GM18870 (cell line): ENCODE measurements around the gene SNED1.

ENCODE experiments used
- ATAC-seq: cut with Tn5 transposase; IDR thresholded peaks from one replicate; pipeline ENCODE4 v1.9.1; 2021; ENCODE audit warnings: moderate library complexity; ENCODE audit not compliant: unreplicated experiment

The SNED1 gene

DNA sequence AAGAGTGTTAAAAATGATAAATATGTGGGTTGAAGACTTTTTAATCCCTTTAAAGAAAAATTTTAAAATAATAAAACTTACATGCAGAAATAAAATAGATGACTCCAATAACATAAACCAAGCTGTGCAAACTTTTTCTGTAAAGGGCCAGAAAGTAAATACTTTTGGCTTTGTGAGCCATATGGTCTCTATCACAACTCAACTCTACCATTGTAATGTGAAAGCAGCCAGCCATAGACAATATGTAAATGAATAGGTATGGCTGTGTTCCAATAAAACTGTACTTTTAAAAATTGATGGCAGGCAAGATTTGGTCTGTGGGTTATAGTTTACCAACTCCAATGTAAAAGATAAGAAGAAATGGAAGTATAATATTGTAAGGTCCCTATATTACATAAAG lies 45.2 kb downstream of the SNED1 start:
- no peak for ATAC-seq

DNA sequence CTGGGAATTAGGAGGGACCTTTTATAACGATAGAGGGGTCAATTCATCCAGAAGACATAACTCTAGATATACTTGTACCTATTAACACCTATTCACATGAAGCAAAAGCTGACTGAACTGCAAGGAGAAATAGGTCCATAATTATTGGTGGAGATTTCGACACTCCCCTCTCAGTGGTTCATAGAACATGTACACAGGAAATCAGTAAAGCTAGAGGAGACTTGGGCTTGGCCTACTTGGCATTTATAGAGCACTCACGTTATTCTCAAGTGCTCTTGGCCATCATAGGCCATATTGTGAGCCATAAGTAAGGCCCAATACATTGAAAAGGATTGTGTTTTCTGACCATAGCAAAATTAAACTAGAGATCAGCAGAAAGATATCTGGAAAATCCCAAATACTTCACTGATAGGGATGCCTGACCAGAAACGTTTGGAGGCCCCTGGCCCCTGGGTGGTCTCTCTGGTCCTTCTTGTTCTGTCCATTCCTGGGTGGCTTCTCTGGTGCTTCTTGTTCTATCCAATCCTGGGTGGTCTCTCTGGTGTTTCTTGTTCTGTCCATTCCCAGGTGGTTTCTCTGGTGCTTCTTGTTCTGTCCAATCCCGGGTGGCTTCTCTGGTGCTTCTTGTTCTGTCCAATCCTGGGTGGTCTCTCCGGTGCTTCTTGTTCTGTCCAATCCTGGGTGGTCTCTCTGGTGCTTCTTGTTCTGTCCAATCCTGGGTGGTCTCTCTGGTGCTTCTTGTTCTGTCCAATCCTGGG lies 49.0 kb downstream of the SNED1 start:
- no peak for ATAC-seq

DNA sequence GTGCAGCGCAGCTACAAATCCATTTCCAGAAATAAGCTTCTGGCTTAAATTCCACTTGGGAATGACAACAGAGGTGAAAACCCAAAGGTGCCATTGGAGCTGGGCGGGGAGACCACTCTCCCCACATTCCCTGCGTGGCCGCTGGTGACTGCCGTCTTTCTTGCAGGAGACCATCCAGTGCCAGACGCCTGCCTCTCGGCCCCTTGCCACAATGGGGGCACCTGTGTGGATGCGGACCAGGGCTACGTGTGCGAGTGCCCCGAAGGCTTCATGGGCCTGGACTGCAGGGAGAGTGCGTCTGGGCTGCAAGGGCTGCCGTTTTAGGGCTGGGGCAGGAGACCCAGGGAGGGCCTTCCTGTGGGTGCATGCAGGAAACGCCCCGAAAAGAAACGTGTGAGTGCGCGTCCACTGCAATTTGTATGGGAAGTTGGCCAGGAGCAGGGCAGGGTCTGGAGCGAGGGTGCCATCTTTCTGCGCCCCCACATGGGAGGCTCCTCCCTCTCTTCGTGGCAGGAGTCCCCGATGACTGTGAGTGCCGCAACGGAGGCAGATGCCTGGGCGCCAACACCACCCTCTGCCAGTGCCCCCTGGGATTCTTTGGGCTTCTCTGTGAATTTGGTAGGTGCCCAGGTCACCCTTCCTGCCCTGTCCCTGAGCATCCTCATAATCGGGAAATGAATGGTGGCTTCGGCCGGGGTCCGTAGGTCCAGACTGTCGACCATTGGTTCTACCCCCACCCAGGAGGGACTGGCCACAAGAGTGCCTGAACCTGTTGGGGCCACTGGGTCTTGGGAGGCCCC lies 49.9 kb downstream of the SNED1 start:
- no peak for ATAC-seq

DNA sequence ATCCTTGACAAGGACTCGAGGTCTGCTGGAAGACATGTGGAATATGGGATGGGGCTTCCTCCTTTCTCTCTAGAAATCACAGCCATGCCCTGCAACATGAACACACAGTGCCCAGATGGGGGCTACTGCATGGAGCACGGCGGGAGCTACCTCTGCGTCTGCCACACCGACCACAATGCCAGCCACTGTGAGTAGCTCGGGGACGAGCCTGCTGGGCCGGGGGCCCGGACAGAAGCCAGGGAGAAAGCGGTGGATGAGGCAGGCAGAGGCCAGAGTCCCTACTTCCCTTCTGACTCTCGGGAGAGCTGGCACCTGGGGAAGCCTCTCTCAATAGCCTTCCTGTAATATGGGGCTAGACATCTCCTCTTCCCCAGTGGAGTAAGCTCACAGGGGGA lies 50.5 kb downstream of the SNED1 start:
- ATAC-seq, result no peak

DNA sequence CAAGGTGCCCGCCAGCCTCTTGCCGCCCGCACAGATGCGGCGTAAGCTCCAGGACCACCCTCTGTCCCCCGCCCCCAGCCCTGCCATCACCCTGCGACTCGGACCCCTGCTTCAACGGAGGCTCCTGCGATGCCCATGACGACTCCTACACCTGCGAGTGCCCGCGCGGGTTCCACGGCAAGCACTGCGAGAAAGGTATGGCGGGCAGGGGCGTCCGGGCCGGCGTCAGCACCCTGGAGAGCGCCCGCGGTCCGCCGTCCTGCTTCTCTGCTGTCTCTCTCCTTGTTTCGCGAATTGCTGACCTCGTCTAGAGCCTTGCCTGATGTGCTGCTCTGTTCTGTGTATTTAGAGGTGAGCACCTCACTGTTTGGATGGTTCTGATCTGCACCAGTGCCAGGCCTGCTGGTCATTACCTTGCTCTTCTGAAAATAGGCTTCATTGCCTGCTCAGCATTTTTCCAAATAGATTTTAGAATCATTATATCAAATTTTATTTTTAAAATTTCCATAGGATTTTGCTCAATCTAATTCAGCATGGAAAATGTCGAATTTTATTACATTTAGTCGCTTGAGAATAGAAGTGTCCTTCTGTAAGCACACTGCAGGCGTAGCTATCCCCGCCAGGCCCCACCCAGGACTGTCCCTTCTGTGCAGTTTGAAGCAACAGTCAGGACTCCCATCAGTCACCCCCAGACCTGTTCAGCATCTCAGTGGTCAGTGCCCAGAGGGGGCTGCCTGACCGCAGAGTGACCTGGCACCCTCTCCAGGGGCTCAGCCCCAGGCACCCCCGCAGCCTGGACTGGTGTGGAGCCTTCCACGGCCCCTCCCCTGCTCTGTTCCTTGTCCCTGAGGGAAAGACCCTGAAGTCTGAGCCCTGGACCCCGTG lies 51.6 kb downstream of the SNED1 start:
- ATAC-seq, result no peak

DNA sequence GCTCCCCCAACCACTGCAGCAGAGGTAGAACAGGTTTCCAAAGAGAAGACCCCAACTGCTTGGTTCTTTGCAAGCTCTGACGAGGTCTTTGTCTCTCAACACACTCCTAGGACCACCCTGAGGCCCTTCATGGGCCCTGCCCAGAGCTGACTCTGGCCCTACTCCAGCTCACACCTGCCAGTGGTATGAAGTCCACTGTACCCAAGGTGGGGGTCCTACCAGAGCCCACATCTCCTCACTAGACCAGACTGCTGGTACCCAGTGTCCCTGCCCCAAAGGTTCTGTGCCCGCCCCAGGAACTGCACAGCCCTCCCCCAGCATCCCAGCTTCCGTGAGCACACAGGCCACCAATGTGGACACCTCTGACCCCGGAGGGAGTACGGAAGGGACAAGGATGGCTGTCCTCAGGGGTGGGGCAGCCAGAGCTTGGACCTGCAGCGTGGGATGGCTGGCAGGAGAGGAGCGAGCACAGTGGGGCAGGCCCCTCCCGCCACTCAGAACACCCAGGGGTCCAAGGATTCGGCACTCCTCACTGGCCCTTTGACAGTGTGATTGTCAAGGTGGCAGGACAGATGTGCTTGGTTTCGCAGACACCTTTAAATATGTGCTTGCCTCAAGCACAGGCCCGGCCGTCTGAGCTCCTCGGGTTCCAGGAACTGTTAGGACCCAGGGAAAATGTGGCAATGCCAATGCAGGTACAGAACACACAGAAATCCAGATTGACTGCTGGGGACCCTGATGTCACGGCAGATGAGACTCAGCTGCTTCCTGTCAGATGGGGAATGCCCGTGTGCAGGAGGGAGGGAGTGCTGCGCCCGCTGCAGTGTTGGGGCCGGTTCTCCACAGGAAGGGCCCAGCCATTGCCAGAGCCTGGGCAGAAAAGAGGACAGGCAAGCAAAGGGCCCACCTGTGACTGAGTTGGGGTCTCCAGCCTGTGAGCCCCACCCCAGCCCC lies 52.5 kb downstream of the SNED1 start:
- ATAC-seq, result no peak

DNA sequence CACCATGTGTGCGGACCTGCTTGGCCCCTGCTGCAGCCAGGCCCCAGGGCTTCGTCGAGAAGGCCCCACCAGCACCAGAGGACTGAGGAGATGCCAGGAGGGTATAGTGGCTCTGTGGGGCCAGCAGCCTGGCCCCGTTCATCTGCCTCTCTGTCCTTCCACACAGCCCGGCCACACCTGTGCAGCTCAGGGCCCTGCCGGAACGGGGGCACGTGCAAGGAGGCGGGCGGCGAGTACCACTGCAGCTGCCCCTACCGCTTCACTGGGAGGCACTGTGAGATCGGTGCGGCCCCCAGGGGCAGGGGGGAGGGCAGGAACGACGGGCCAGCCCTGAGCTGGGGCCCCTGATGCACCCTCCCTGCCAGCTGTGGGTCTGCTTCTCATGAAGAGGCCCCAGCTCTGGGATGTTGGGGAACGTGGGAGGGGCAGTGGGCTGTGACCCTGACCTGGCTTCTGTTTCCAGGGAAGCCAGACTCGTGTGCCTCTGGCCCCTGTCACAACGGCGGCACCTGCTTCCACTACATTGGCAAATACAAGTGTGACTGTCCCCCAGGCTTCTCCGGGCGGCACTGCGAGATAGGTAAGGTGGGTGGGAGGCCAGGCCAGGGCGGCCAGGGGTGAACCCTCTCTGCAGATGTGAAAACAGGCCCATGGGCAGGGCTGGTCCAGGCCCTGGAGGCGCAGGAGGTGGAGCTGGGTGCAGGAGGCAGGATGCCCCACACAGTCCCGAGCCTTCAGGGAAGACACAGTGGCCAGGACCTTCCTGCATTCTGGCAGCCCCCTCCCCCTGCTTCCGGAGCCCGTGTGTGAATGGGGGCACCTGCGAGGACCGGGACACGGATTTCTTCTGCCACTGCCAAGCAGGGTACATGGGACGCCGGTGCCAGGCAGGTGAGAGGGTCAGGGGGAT lies 53.4 kb downstream of the SNED1 start:
- no peak for ATAC-seq

DNA sequence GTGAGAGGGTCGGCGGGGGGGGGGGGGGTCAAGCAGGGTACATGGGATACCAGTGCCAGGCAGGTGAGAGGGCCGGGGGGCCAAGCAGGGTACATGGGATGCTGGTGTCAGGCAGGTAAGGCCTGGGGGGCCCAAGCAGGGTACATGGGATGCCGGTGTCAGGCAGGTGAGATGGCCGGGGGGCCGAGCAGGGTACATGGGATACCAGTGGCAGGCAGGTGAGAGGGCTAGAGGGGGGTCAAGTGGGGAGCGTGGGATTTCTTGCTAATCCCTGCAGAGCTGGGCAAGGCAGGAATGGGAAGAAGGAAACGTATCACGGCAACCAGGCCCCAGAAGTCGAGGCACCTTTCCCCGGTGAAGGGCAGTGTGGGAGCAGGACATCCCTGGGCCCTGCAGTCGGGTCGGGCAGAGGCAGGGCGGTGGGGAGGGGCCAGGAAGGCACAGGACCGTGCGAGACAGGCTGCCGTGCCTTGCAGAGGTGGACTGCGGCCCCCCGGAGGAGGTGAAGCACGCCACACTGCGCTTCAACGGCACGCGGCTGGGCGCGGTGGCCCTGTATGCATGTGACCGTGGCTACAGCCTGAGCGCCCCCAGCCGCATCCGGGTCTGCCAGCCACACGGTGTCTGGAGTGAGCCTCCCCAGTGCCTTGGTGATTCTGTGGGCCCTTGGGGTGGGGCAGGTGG lies 54.4 kb downstream of the SNED1 start:
- ATAC-seq, result no peak

DNA sequence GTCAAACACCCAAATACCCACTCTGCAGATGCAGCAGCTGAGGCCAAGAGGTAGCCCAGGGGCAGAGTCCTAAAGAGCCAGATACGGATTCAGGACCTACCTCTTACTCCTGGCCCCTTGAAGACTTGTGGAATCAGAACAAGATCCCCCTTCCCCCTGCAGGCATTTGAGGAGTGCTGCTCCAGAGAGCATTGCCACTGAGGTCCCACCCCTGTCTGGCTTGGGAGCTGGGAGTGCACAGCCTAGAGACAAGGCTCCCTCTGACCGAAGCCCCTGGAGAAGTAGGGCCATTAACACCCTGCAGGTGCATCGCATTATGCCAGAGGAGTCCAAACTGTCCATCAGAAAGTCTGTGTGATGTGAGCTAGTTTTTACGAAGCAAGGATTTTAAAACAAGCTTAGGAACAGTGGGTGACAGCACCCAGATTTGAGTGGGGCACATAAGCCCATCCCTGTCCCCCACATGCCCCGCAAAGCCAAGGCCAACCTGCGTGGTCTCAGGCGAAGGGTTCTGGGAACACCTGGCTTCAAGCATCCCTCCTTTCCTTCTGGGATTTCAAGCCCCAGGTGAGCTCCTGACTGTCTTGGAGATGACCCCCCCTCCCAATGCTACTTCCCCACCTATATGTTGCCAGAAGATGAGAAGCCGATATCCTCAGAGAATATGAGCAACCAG lies 55.3 kb downstream of the SNED1 start:
- ATAC-seq, result no peak

DNA sequence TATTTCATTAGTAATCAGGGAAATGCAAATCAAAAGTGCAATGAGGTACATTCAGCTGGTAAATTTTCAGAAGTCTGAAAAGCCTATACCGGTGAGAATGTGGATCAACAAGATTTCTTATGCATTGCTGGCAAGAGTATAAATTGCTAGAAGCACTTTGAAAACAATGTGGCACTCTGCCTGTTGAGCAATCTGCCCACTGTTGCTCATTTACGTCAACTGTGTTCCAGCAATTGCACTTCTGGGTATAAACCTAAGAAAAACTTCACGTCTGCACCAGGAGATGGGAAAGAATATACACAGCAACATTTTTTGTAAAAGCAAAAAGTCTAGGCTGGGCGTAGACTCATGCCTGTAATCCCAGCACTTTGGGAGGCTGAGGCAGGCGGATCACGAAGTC lies 62.9 kb downstream of the SNED1 start:
- no peak for ATAC-seq

DNA sequence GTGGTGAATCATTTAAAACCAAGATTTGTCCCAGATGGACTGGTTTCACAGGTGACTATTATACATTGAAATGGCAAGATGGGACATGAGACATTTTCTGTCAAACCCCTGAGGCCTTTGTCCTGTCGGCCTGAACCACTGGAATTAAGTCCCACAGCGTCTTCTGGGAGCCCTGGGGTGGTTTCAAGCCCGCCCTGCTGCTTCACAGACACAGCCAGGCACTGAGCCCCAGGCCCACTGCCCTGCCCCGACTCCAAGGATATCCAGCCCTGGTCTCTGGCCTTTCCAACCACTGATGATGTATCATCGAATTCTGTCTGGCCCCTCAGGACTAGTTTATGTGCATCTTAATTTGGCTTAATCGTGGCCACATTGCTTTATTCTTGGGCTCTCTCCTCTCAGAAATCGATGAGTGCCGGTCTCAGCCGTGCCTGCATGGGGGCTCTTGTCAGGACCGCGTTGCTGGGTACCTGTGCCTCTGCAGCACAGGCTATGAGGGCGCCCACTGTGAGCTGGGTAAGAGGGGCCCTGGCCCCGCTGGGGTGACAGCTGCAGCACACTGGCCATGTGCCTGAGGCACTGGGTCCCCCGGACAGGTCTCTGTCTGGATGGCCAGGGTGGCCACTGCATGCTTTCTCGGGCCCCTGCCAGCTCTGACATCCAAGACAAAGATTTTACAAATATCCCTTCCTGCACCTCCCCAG lies 64.1 kb downstream of the SNED1 start:
- ATAC-seq, result no peak

DNA sequence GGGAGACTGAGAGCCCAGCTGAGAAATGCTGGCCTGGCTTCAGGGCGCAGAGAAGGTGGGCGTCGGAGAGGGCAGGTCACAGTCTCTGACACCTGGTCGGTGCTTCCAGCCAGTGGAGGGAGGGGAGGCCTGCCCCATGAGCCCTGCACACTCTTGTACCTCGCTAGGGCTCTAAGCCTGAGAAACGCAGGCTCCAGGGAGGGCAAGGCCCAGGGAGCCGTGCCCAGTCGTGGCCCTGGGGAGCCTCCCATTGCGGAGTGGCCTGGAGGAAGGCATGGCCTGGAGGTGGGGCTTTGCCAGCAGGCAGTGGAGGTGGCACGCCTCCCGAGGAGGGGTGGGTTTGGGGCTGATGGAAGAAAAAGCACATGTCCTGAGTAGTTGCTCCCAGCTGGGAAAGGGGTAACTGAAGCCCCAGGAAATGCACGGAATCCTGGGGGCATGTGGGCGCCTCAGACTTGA lies 64.7 kb downstream of the SNED1 start:
- no peak for ATAC-seq

DNA sequence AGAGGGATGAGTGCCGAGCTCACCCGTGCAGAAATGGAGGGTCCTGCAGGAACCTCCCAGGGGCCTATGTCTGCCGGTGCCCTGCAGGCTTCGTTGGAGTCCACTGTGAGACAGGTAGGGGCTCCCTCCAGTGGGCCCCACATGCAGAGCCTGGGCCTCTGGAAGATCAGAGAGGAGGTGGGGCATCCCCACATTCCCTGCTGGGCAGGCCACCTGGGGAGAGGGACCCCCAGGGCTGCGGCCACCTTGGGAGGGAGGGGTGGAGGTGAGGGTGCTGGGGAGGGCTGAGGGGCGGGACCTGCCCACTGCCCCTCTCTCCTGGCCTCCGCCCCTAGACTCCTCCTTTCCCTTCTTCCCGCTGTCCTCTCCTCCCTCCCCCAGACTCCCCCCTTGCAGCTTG lies 65.2 kb downstream of the SNED1 start:
- ATAC-seq, result no peak

DNA sequence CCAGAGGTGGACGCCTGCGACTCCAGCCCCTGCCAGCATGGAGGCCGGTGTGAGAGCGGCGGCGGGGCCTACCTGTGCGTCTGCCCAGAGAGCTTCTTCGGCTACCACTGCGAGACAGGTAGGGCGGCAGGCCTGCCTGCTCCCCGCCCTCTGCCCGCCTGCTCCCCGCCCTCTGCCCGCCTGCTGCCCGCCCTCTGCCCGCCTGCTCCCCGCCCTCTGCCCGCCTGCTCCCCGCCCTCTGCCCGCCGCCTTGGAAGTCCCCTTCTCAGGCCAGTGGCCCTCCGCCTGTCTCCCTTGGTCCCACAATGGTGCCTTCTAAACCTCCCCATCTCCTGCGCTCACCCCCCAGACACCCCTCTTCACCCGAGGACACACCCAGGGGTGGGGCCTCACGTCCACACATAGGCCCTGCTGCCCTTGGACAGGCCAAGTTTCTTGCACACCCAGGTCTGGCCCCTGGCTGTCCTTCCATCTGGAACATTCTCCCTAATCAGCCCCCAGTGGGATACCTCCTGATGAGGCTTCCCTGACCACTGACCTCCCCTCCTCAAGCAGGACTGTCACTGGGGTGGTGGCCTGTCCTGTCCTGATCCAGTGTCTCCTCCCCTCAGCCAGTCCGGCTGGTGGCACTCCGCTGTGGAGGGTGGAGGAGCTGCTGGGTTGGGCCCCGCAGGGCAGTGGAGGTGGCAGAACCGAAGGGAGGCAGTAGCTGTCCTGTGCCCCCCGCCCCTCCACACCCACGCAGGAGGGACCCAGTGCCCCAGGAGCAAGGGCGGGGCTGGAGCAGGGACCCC lies 65.8 kb downstream of the SNED1 start:
- ATAC-seq, result no peak

DNA sequence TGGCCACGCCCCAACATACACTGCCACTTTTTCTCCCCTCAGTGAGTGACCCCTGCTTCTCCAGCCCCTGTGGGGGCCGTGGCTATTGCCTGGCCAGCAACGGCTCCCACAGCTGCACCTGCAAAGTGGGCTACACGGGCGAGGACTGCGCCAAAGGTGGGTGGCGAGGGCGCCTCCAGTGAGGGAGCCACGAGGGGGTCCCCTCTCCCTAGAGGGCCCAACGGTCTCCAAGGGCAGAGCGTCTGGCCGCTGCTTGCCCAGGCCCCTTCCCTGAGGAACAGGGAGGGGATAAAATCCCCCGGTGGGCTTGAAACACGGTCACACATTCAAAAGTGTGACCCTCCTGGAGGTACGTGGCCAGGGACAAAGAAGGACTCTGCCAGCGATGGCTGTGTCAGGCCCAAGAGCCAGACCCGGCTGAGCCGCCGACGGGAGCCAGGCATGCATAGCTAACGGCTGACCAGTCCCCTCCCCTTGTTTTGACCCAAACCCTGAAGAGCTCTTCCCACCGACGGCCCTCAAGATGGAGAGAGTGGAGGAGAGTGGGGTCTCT lies 66.5 kb downstream of the SNED1 start:
- ATAC-seq, result no peak

DNA sequence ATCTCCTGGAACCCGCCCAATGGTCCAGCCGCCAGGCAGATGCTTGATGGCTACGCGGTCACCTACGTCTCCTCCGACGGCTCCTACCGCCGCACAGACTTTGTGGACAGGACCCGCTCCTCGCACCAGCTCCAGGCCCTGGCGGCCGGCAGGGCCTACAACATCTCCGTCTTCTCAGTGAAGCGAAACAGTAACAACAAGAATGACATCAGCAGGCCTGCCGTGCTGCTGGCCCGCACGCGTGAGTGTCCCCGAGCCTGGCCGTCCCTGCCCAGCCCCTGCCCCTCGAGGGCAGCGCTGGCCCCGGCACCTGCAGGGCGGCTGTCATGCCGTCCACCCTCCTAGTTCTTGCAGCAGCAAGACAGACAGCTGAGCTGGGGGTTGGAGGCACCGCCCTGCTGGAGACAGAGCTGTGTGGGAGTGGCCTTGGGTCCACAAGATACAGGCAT lies 67.0 kb downstream of the SNED1 start:
- no peak for ATAC-seq
